HG02610 (cell line): ENCODE measurements around the gene OR1J2.
"Not testable (repeated sequence)": the region's sequence is repeated elsewhere in the genome, so short reads cannot be mapped to it uniquely, and the experiment has no call there.

Source experiments
- ATAC-seq: cut with Tn5 transposase; IDR thresholded peaks from one replicate; pipeline ENCODE4 v1.9.1; 2021; ENCODE audit warnings: mild to moderate bottlenecking, moderate library complexity; ENCODE audit not compliant: unreplicated experiment

OR1J2 gene

DNA sequence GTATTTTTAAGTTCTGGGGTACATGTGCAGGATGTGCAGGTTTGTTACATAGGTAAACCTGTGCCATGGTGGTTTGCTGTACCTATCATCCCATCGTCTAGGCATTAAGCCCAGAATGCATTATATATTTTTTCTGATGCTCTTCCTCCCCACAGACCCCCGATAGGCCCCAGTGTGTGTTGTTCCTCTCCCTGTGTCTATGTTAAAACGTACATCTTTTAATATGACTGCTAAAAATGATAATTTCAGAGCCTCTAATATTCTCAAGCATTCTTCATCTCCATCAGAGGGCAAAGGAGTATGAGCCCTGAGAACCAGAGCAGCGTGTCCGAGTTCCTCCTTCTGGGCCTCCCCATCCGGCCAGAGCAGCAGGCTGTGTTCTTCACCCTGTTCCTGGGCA lies at the start of gene OR1J2:
OR1J2 (plus strand) TSS at position 301 of the 400 bp plus-strand sequence; CDS start at position 301, 0 bp downstream.
- no peak for ATAC-seq

- ATAC-seq = no peak
Measured at GRCh38 chr9:122463828-122464632, 46.6 kb upstream of the OR1J2 start.

GRCh38 chr9:122464633-122465567 lies 45.7 kb upstream of the OR1J2 start:
- peak; percentile 72 for ATAC-seq

DNA sequence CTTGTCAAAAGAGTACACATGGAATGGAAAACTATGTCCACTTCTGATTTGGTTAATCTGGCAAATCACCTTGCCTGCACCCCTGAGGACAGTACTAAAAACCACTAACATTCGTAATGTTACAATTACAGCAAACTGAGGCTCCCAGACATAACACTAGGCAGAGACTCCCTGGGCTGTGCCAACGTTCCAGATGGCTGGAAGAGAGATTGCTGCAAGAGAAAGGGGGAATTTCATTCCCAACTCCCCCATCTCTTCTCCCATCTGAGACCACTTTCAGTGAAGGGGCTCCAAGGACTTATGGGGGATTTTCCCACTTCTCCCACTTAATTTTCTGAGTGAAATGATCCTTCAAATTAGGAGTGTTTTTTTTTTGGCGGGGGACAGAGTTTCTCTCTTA lies 44.1 kb upstream of the OR1J2 start:
- no peak for ATAC-seq

- ATAC-seq = no peak
Measured at GRCh38 chr9:122468735-122469134, 41.9 kb upstream of the OR1J2 start.

- ATAC-seq = no peak
Measured at GRCh38 chr9:122474561-122474960, 36.0 kb upstream of the OR1J2 start.

DNA sequence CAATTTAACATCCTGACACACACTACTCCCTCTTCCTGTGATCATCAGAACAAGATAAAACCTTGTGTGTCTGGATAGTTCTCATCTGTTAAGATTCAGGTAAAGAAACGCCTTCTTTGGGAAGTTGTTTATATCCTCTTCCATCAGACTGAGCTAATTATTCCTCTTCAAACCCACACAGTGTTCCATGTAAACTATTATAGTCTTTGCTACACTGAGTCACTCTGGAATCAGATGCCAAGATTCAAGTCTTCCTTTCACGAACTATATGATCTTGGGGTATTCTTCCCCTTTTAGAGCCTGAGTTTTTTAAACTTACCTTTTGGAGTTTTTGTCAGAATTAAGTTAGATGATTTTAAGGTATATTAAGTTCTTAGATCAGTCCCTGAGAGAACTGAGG lies 34.9 kb upstream of the OR1J2 start:
- ATAC-seq = no peak

- no peak for ATAC-seq
Measured at GRCh38 chr9:122477346-122477745, 33.3 kb upstream of the OR1J2 start.

DNA sequence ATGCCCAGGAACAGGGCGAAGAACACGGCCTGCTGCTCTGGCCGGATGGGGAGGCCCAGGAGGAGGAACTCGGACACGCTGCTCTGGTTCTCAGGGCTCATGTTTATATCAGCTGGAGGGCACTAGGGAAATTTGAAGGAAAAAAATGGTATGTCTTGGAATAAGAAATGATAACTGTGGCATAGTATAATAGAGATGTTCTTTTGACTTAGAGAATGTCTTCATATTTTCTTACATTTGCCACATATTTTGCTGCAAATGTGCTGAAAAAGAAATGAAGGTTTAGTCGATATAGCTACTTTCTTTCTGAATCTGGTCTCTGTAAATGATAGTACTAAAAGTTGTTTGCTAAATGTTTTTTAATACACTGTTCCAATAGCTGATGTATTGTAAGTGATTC lies 32.8 kb upstream of the OR1J2 start, which contains the start of gene OR1J1:
OR1J1 (minus strand) TSS at position 101 of the 400 bp plus-strand sequence; CDS start at position 101, 0 bp downstream.
- ATAC-seq = no peak

DNA sequence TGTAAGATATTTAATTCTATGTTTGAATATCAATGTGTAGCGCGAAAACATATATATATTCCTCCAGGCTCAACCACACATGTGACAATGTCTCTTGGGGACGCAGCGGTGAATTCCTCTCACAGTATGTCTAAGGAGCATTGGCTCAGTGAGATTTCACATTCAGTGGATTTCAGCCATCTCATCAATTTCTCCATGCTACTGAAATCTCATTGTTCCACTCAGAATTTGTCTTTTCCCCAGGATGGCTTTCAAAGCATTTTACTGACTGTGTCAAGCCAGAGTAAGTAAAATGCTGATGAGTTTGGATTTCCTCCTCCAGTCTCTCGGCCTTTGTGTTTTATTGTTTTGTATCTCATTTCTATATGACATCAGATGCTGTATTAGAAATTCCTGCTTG lies 31.5 kb upstream of the OR1J2 start:
- ATAC-seq = no peak

DNA sequence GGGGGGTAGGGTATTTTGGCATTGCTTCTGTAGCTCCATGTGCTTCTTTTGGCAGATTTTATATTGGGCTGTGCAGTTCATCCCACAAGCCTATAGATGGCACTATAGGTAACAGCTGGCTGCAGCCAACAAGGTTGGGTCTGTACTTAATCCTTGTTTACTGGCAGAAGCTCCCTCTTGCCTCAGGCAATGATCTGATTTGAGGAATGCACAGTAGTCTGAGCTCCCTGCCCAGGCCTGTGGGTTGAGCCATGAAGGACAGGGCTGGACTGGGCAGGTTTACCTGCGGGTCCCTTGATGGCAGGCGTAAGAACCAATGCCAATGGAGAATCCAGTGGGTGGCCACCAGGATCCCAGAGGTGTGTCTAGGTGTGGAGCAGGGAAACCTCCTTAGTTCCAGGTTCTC lies 11.7 kb upstream of the OR1J2 start:
- no peak for ATAC-seq

DNA sequence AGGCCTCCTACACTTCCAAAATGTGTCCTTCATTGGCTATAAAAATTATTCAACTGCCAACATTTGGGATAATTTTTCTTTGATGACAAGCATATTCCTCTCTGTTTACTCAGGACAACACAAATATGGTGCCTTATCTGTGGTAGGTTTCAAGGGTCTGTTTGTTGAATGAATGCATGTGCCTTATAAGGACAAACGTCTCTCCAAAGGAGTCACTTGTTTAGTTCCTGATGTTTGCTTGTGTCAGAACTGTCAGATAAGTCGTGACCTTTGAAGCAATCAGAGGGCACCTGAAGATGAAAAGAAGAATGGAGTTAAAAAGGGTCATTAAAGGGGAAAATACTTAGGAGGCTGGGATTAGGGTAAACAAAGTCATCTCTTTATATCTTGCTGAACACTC lies 3.6 kb upstream of the OR1J2 start:
- no peak for ATAC-seq

DNA sequence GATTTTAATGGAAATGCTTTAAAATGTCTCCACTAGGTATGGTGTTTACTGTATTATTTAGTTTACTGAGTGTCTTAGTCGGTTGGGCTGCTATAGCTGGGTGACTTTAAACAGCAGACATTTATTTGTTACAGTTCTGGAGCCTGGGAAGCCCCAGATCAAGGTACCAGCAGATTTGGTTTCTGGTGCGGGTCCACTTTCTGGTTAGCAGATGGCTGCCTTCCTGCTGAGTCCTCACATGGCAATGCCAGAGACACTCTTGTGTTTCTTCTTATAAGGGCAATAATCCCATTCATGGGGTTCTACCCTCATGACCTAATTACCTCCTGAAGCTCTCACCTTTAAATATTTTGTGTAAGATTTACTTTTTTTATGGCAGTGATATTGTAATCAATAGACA lies 7.6 kb downstream of the OR1J2 start:
- ATAC-seq = no peak

DNA sequence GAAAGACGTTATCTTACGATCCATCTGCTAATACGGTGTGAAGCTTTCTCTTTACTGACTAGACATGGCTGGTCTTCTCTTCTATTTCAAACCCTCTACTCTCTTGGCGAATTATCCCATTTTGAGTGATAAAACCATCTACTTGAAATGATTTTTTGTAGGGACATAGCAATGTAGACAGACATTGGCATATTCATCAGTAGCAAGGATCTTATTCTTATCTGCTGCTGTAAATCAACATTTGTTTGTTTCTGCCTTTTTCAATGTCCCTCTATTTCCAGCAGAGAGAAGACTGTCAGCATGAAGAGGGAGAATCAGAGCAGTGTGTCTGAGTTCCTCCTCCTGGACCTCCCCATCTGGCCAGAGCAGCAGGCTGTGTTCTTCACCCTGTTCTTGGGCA lies 8.2 kb downstream of the OR1J2 start, which contains the start of gene OR1J4:
OR1J4 (plus strand) TSS at position 301 of the 400 bp plus-strand sequence; CDS start at position 301, 0 bp downstream.
- ATAC-seq = no peak

DNA sequence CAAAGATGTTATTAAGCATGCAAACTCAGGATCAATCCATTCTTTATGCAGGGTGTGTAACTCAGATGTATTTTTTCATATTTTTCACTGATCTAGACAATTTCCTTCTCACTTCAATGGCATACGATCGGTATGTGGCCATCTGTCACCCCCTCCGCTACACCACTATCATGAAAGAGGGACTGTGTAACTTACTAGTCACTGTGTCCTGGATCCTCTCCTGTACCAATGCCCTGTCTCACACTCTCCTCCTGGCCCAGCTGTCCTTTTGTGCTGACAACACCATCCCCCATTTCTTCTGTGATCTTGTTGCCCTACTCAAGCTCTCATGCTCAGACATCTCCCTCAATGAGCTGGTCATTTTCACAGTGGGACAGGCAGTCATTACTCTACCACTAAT lies 8.8 kb downstream of the OR1J2 start:
- ATAC-seq = no peak

DNA sequence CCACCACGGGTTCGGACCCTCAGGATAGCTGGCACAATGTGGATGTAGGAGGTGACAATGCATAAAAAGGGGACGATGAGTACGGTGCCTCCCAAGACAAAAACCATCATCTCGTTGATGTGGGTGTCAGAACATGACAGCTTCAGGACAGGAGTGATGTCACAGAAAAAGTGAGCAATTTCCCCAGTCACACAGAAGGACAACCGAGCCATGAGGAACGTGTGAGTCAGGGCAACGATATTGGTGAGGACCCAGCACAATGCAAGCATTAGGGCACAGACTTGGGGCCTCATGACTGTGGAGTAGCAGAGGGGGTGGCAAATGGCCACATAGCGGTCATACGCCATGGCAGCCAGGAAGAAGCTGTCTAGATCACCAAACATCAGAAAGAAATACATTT lies 16.0 kb downstream of the OR1J2 start:
- ATAC-seq = no peak

DNA sequence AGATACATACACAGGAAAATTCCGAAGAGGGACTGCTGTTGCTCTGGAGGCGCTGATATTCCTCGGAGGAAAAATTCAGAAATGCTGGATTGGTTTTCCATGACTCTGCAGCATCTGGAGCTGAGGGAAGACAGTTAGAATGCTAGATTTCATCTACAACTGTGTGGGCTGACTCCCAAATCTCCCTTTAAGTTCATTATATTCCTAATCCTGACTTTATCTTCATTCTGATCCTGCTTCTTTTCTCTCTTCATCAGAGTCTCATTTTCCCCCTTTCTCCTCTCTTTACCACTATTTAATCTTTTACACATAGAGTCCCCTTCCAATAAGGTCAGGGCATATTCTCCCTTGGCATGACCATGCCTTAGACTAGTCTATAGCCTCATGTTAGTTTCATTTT lies 16.6 kb downstream of the OR1J2 start, which contains the start of gene OR1N1:
OR1N1 (minus strand) TSS at position 101 of the 400 bp plus-strand sequence; CDS start at position 101, 0 bp downstream.
- no peak for ATAC-seq

GRCh38 chr9:122531157-122531556 lies 20.6 kb downstream of the OR1J2 start:
- ATAC-seq = not testable (repeated sequence)

- no peak for ATAC-seq
Measured at GRCh38 chr9:122536134-122536533, 25.5 kb downstream of the OR1J2 start.

GRCh38 chr9:122537066-122537465 lies 26.5 kb downstream of the OR1J2 start:
- not testable (repeated sequence) for ATAC-seq

DNA sequence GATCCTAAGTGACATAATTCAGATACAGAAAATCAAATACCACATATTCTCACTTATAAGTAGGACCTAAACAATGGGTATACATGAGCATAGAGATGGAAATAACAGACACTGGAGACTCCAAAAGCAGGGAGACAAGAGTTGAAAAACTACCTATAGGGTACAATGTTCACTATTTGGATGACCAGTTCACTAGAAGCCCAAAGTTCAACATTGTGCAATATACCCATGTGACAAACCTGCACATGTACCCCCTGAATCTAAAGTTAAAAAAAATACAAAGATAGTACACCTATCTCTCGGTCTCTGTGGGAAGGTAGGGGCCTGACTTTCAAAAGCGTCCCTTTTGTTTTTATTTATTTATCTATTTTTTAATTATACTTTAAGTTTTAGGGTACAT lies 28.2 kb downstream of the OR1J2 start:
- no peak for ATAC-seq
